H1 (cell line): ENCODE data around the gene ELOVL2. TPM values are rescaled to one million over a fixed set of nuclear protein-coding genes. Genes with fewer than 3 reads are reported as not detected.

ENCODE experiments used
- CTCF ChIA-PET: fragments of 300-600 bp; sonication (Branson Sonifier 250); formaldehyde crosslinking; loops from one replicate; lab custom pipeline; 2021; ENCODE audit not compliant: partially characterized antibody; lab: Charles Lee
- POLR2A ChIA-PET: fragments of 300-600 bp; sonication (Branson Sonifier 250); formaldehyde crosslinking; loops from one replicate; lab custom pipeline; 2021; ENCODE audit warnings: inconsistent platforms; ENCODE audit not compliant: partially characterized antibody; lab: Charles Lee
- DNase-seq, 2 experiments: peaks; one replicate each; pipeline versions ENCODE4 v3.0.0 to v3.0.0-alpha.2; 2010 to 2022; ENCODE audit warnings: low spot score in 2 of 2, low read depth in 1 of 2, mixed read lengths in 1 of 2
- FAIRE-seq: peaks from 2 replicates; lab custom pipeline; 2011; peaks lifted over from hg19 to GRCh38; lab: Jason Lieb, UNC
- H2AFZ ChIP-seq: 2 replicates; pipeline ENCODE4 v1.8.1; 2012; ENCODE audit warnings: low read length, inconsistent platforms
- H2AK5ac ChIP-seq: 2 replicates; pipeline ENCODE4 v1.6.1; 2013; ENCODE audit warnings: low read depth, low read length
- H2BK120ac ChIP-seq: replicated peaks from 2 replicates; pipeline ENCODE3; 2013; ENCODE audit warnings: low read depth, low read length, inconsistent platforms
- H2BK12ac ChIP-seq: 2 replicates; pipeline ENCODE4 v1.6.1; 2013; ENCODE audit warnings: low read depth, low read length
- H2BK15ac ChIP-seq: 2 replicates; pipeline ENCODE4 v1.6.1; 2013; ENCODE audit warnings: low read length
- H2BK20ac ChIP-seq: 2 replicates; pipeline ENCODE4 v1.6.1; 2013; ENCODE audit warnings: low read length
- H2BK5ac ChIP-seq: 2 replicates; pipeline ENCODE4 v1.6.1; 2013; ENCODE audit warnings: low read depth, low read length
- H3K14ac ChIP-seq: 2 replicates; pipeline ENCODE4 v1.6.1; 2013; ENCODE audit warnings: inconsistent platforms; ENCODE audit not compliant: insufficient read length
- H3K18ac ChIP-seq: 2 replicates; pipeline ENCODE4 v1.6.1; 2013; ENCODE audit warnings: low read length; ENCODE audit errors: extremely low read depth
- H3K23ac ChIP-seq: 2 replicates; pipeline ENCODE4 v1.6.1; 2013; ENCODE audit warnings: inconsistent platforms; ENCODE audit not compliant: insufficient read length
- H3K23me2 ChIP-seq: 2 replicates; pipeline ENCODE4 v1.6.1; 2013; ENCODE audit warnings: low read depth, low read length
- H3K27ac ChIP-seq: 2 replicates; pipeline ENCODE4 v1.6.1; 2011; ENCODE audit warnings: low read depth, low read length, inconsistent platforms
- H3K27me3 ChIP-seq, 4 experiments: replicated peaks in 1 of 4; 1 replicate in 1 of 4; 2 replicates in 3 of 4; pipeline versions ENCODE4 v1.6.1 to v1.8.1; 2011 to 2013; ENCODE audit warnings: low read length in 3 of 4, mild to moderate bottlenecking in 3 of 4, inconsistent platforms in 2 of 4, mixed read lengths in 2 of 4, moderate library complexity in 1 of 4; ENCODE audit not compliant: control insufficient read depth in 3 of 4, insufficient read depth in 3 of 4; ENCODE audit errors: extremely low read depth in 1 of 4
- H3K36me3 ChIP-seq, 4 experiments: 2 replicates each; pipeline versions ENCODE4 v1.6.1 to v1.8.1; 2011 to 2013; ENCODE audit warnings: mild to moderate bottlenecking in 4 of 4, low read length in 3 of 4, moderate library complexity in 2 of 4, control low read depth in 1 of 4, inconsistent platforms in 1 of 4; ENCODE audit not compliant: insufficient read depth in 4 of 4, control insufficient read depth in 2 of 4
- H3K4ac ChIP-seq: replicated peaks from 2 replicates; pipeline ENCODE3; 2013; ENCODE audit warnings: low read length, low read depth, mixed read lengths, inconsistent platforms; ENCODE audit not compliant: insufficient read length
- H3K4me1 ChIP-seq, 4 experiments: replicated peaks in 1 of 4; 1 replicate in 1 of 4; 2 replicates in 3 of 4; pipeline versions ENCODE4 v1.6.1 to v1.8.1; 2011 to 2013; ENCODE audit warnings: low read length in 3 of 4, inconsistent platforms in 2 of 4, mixed read lengths in 1 of 4; ENCODE audit not compliant: insufficient read depth in 4 of 4, control insufficient read depth in 3 of 4
- H3K4me2 ChIP-seq, 2 experiments: 2 replicates each; pipeline versions ENCODE4 v1.6.1 to v1.8.1; 2011 to 2013; ENCODE audit warnings: low read depth in 2 of 2, low read length in 2 of 2, control low read depth in 1 of 2, inconsistent platforms in 1 of 2, mild to moderate bottlenecking in 1 of 2; ENCODE audit not compliant: insufficient read depth in 1 of 2
- H3K4me3 ChIP-seq, 4 experiments: fragments of 200-600, 300-600 bp in 1 of 4; sonication (generic), shearing (Covaris generic), sonication (Bioruptor Twin) in 1 of 4; 2 replicates each; pipeline versions ENCODE4 v1.5.1 to v1.8.1; 2011 to 2016; ENCODE audit warnings: low read length in 4 of 4, low read depth in 3 of 4, control low read depth in 2 of 4, inconsistent platforms in 2 of 4, mild to moderate bottlenecking in 2 of 4, mixed read lengths in 1 of 4, moderate library complexity in 1 of 4; ENCODE audit not compliant: insufficient read depth in 2 of 4; ENCODE audit errors: extremely low read depth in 1 of 4
- H3K56ac ChIP-seq: replicated peaks from 2 replicates; pipeline ENCODE3; 2013; ENCODE audit warnings: low read depth, mild to moderate bottlenecking, mixed read lengths, low read length, inconsistent platforms; ENCODE audit not compliant: insufficient read length
- H3K79me1 ChIP-seq: 2 replicates; pipeline ENCODE4 v1.6.1; 2013; ENCODE audit warnings: low read depth, low read length, control low read depth
- H3K79me2 ChIP-seq, 2 experiments: 2 replicates each; pipeline versions ENCODE4 v1.6.1 to v1.8.1; 2012 to 2013; ENCODE audit warnings: low read length in 2 of 2, mild to moderate bottlenecking in 2 of 2, inconsistent platforms in 1 of 2; ENCODE audit not compliant: insufficient read depth in 2 of 2, control insufficient read depth in 1 of 2
- H3K9ac ChIP-seq, 4 experiments: replicated peaks in 1 of 4; 1 replicate in 1 of 4; 2 replicates in 3 of 4; pipeline versions ENCODE4 v1.6.1 to v1.8.1; 2011 to 2013; ENCODE audit warnings: low read depth in 3 of 4, low read length in 3 of 4, control low read depth in 2 of 4, mild to moderate bottlenecking in 2 of 4, moderate library complexity in 2 of 4, inconsistent platforms in 1 of 4; ENCODE audit errors: extremely low read depth in 1 of 4
- H3K9me3 ChIP-seq, 2 experiments: 2 replicates each; pipeline versions ENCODE4 v1.6.1 to v1.8.1; 2012 to 2013; ENCODE audit warnings: mild to moderate bottlenecking in 2 of 2, moderate library complexity in 2 of 2, control low read depth in 1 of 2, inconsistent platforms in 1 of 2, low read depth in 1 of 2, low read length in 1 of 2, mixed read lengths in 1 of 2; ENCODE audit not compliant: insufficient read depth in 2 of 2
- H4K20me1 ChIP-seq, 2 experiments: replicated peaks in 1 of 2; 2 replicates each; pipeline versions ENCODE3 to v1.8.1; 2011 to 2013; ENCODE audit warnings: inconsistent platforms in 2 of 2, low read length in 2 of 2, mild to moderate bottlenecking in 1 of 2; ENCODE audit not compliant: insufficient read depth in 2 of 2, control insufficient read depth in 1 of 2
- H4K5ac ChIP-seq: 2 replicates; pipeline ENCODE4 v1.6.1; 2013; ENCODE audit warnings: low read length, low read depth, mixed read lengths, inconsistent platforms; ENCODE audit not compliant: insufficient read length
- H4K8ac ChIP-seq: 2 replicates; pipeline ENCODE4 v1.8.0; 2013; ENCODE audit warnings: mild to moderate bottlenecking, moderate library complexity, low read length, inconsistent platforms; ENCODE audit not compliant: insufficient read depth; ENCODE audit errors: extremely low read depth
- H4K91ac ChIP-seq: replicated peaks from 2 replicates; pipeline ENCODE3; 2013; ENCODE audit warnings: low read length, mixed read lengths, inconsistent platforms; ENCODE audit not compliant: insufficient read length
- BCL11A ChIP-seq, 2 experiments: IDR thresholded peaks; one replicate each; pipeline ENCODE4 v1.6.1; 2011; ENCODE audit warnings: low read depth in 2 of 2, low read length in 2 of 2, mild to moderate bottlenecking in 2 of 2
- CBX5 ChIP-seq: fragments of 300-800, 300-1000 bp; sonication (generic); IDR thresholded peaks from 2 replicates; pipeline ENCODE4 v1.7.1; 2016; ENCODE audit warnings: antibody characterized with exemption, low read length, low read depth
- GABPA ChIP-seq: IDR thresholded peaks from 2 replicates; pipeline ENCODE4 v1.6.1; 2011; ENCODE audit warnings: mild to moderate bottlenecking, low read length, moderate library complexity, borderline replicate concordance; ENCODE audit not compliant: insufficient read depth
- HDAC6 ChIP-seq: IDR thresholded peaks from one replicate; pipeline ENCODE4 v1.7.1; 2012; ENCODE audit warnings: low read depth, mild to moderate bottlenecking, inconsistent platforms, low read length, moderate library complexity
- JUND ChIP-seq: IDR thresholded peaks from 2 replicates; pipeline ENCODE4 v1.6.1; 2011; ENCODE audit warnings: mild to moderate bottlenecking, improper control_type of control experiment, low read length
- MAFK ChIP-seq: IDR thresholded peaks from 2 replicates; pipeline ENCODE4 v1.6.1; 2012; ENCODE audit warnings: low read depth, mild to moderate bottlenecking, improper control_type of control experiment, low read length
- NRF1 ChIP-seq: IDR thresholded peaks from 2 replicates; pipeline ENCODE4 v1.6.1; 2011; ENCODE audit warnings: mild to moderate bottlenecking, low read depth, low read length, improper control_type of control experiment
- POLR2A ChIP-seq, 2 experiments: IDR thresholded peaks; 1 replicate in 1 of 2; 2 replicates in 1 of 2; pipeline ENCODE4 v1.6.1; 2011; ENCODE audit warnings: low read depth in 2 of 2, low read length in 2 of 2, mild to moderate bottlenecking in 2 of 2; ENCODE audit errors: control extremely low read depth in 1 of 2
- POU5F1 ChIP-seq: IDR thresholded peaks from 2 replicates; pipeline ENCODE4 v1.6.1; 2011; ENCODE audit warnings: low read depth, mild to moderate bottlenecking, low read length, moderate library complexity
- RAD21 ChIP-seq, 2 experiments: IDR thresholded peaks in 1 of 2; conservative IDR thresholded peaks in 1 of 2; 2 replicates each; pipeline ENCODE4 v1.6.1; 2011; ENCODE audit warnings: low read depth in 2 of 2, low read length in 2 of 2, improper control_type of control experiment in 1 of 2, inconsistent platforms in 1 of 2, mild to moderate bottlenecking in 1 of 2, moderate library complexity in 1 of 2
- TEAD4 ChIP-seq: IDR thresholded peaks from 2 replicates; pipeline ENCODE4 v1.6.1; 2012; ENCODE audit warnings: low read depth, low read length, inconsistent platforms, mixed read lengths
- WGBS, 2 experiments: shearing (Covaris generic) in 1 of 2; methylation state at CpG; one replicate each; pipeline versions ENCODE4 v1.1.6 to v1.1.7; 2013 to 2015; ENCODE audit warnings: low lambda C conversion rate in 2 of 2, mixed read lengths in 2 of 2, inconsistent platforms in 1 of 2, low coverage in 1 of 2, missing lambda C conversion rate in 1 of 2; ENCODE audit not compliant: insufficient replicate concordance in 2 of 2, insufficient coverage in 1 of 2, insufficient read length in 1 of 2; ENCODE audit errors: extremely low coverage in 1 of 2, missing lambda C conversion rate in 1 of 2; 5-methylcytosine and 5-hydroxymethylcytosine counted together
- polyA plus RNA-seq, 7 experiments: library from polyadenylated mRNA; depleted of rRNA in 3 of 7; stranded (reverse) in 5 of 7; unstranded in 2 of 7; fragments of >200 nt in 5 of 7; fragments of 200-250 nt in 2 of 7; gene quantifications; 1 replicate in 5 of 7; 2 replicates in 1 of 7; 4 replicates in 1 of 7; pipeline versions ENCODE4 v1.2.1 to v1.2.3, GENCODE V29; 2011 to 2013; ENCODE audit warnings: missing spikeins in 2 of 7, mixed read lengths in 2 of 7
- total RNA-seq: library from RNA; stranded (reverse); fragmentation: NEBNext Ultra II Directional; extraction: Animal tissue kit (Norgen Biotek cat#: 25700); gene quantifications from 2 replicates; pipeline ENCODE4 v1.2.1, GENCODE V29; 2021

The ELOVL2 gene
- total and polyA plus RNA-seq, 2 of the 8 experiments (the other 6 are each of a cell fraction or from before 2014, with no cell fraction given): 0.42 to 0.89 TPM

GRCh38 chr6:11054722-11055121 is 10.6 kb upstream of the ELOVL2 start:
- Histone ChIP-seq H3K18ac (no peak overlapping the region), H3K27me3 (peaks cover 0 to 1% (median 0%) of the 10 kb centered on the region in 4 experiments; a peak in 1 of 7 replicates), H4K8ac (no peak overlapping the region), H2AFZ (no peak overlapping the region), H4K20me1 (no peaks in the 10 kb centered on the region), H3K79me2 (no peaks in the 10 kb centered on the region), H3K79me1 (no peaks in the 10 kb centered on the region), H3K4me2 (no peak overlapping the region), H2AK5ac (no peak overlapping the region), H2BK12ac (no peak overlapping the region), H3K9ac (no peak overlapping the region), H3K9me3 (no peaks in the 10 kb centered on the region), H3K27ac (no peak overlapping the region), H3K36me3 (no peaks in the 10 kb centered on the region), H3K4me1 (no peaks in the 10 kb centered on the region), H3K56ac (no peak overlapping the region), H4K91ac (no peak overlapping the region), H2BK5ac (no peak overlapping the region), H2BK15ac (no peak overlapping the region), H3K4ac (no peak overlapping the region), H3K23me2 (no peaks in the 10 kb centered on the region), H2BK120ac (no peak overlapping the region), H4K5ac (no peak overlapping the region), H2BK20ac (no peak overlapping the region), H3K4me3 (no peak overlapping the region), H3K23ac (no peak overlapping the region), H3K14ac (no peak overlapping the region)
- ChIA-PET POLR2A (interaction anchor here (0.6 kb wide), 1 partner anchor 133 kb away, joined by 3 read pairs; no protein-coding TSS in a partner anchor), CTCF (interaction anchor here (0.8 to 5.4 kb wide), 5 partner anchors 11 to 103 kb away, joined by 3 to 34 read pairs (median 9); partner anchors contain the start of gene ELOVL2)
- TF ChIP-seq TEAD4: no peak
- TF ChIP-seq POLR2A (IDR thresholded peaks at IDR 0.05; ENCODE audit: control extremely low read depth in 1 of 2, low read depth in 2 of 2, low read length in 2 of 2): no peak
- no peak for TF ChIP-seq JUND
- no peak for TF ChIP-seq POU5F1
- TF ChIP-seq GABPA: no peak
- TF ChIP-seq NRF1: no peak
- TF ChIP-seq RAD21 (IDR thresholded peaks at IDR 0.05 in 1 of 2, conservative IDR thresholded peaks at IDR 0.05 in 1 of 2; ENCODE audit: low read depth in 2 of 2, low read length in 2 of 2): no peak
- no peak for TF ChIP-seq MAFK
- no peak for TF ChIP-seq CBX5
- TF ChIP-seq BCL11A (IDR thresholded peaks at IDR 0.05; ENCODE audit: low read depth in 2 of 2, low read length in 2 of 2): no peak
- TF ChIP-seq HDAC6: no peak
- 96% methylated on average over 1 of the region's 1 CpG; no CpG with 5 or more reads in 1 of the 2 experiments for WGBS, 2 experiments
- DNase-seq (no peak), FAIRE-seq (no peak)
